GM18909 (cell line): ENCODE measurements around the gene INPP5A.

Experiments used
- ATAC-seq: cut with Tn5 transposase; IDR thresholded peaks from one replicate; pipeline ENCODE4 v1.9.1; 2021; ENCODE audit warnings: mild to moderate bottlenecking; ENCODE audit not compliant: unreplicated experiment, poor library complexity

Gene INPP5A

DNA sequence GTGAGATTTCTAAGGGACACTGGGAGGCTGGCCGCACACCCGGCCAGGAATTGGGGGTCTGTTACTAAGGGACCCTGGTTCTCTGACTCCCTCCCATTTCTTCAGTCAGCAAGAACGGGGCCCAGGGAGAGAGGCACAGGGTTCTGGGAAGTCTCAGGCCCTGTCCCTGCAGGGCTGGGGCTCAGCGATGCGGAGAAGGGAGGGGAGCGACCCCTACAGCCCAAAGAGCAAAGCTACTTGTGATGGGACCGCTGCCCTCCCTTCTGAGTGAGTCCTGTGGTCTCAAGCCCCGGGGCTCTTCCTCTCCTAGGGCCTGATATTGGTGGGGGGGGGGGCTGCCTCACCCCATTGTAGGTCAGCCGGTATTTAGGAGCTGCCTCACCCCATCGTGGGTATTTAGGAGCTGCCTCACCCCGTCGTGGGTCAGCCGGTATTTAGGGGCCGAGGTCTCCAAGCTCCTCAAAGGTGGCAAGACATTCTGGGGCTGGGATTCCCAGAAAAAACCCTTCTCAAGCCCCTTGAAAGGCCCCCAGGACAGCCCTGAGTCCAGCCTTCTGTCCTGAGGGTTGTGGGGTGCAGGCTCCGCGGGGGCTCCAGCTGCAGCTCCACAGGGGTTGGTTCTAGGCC lies 265.2 kb downstream of the INPP5A start:
- no peak for ATAC-seq

DNA sequence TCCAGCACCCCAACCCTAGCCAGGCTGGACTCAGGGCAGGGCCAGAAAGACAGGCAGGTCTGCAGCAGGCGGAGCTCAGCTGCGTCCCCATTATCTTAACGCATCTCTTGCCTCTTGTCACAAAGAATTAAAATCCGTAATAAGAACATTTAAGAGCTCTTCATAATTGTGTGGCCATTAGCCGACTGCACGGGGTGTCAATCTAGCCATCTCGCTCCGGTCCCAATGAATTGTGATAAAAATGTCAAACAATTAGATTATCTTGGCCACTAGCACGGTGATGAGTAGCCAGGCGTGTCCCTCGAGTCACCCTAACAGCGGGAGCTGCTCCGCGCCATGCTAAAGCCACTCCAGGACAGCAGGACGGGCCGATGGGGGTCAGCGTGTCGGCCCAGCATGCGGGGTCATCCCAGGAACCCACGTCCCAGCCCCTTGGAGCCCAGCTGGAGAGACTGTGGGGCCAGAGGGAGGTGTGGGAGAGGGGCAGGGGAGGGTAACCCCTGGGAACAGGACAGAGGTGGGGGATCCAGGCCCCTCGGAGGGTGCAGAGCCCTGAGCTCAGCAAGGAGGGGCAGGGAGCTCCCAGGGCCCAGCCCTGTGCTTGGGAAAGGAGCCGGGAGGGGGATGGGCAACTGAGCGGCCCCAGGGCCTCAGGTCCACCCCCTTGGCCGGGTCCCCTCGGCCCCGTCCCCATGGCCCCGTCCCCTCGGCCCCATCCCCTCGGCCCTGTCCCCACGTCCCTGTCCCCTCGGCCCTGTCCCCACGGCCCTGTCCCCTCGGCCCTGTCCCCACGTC lies 266.0 kb downstream of the INPP5A start:
- ATAC-seq, result no peak

DNA sequence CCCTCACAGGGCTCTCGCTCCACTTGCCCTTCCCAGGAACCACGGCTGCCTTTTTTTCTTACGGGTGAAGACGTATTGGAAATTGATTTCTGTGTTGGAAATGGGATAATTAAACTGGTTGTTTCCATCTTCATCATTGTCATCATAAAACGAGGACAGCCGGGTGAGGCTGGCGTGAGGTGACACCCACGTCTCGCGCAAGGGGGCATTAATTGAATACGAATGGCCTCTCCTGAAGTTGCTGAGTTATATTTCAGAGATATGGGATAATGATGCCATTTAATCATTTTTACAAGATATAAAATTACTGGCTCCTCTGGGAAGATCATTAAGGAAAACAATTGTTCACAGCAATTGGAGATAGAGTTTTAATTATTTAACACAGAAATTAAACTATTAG lies 266.7 kb downstream of the INPP5A start:
- ATAC-seq, result no peak

DNA sequence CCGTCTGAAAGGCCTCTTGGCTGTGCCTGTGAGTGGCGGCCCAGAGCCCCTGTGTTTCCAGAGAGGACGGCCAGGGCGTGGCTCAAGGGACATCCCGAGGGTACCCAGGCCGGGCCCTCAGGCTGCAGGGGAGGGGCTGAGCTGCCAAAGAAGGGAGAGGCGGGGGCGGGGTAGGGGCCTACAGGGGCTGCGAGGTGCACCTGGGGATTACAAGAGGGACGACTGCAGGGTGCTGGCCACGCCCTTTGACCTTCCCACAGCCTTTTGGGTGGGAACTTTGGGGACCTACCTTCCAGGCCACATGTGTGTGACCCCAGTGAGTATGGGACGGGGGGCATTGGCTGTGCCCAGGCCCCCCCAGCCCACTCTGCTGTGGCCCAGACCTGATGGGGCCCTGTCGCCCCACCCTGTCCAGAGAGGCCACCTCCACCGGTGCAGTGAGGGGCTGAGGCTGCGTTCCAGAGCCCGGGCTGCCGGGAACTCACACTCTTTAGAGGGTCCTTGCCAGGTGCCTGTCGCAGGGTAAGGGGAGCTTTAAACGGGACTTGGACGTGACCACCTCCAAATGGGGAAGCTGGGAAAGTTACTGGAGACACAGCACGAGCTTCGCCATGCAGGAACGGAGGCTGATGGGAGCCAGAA lies 267.3 kb downstream of the INPP5A start:
- ATAC-seq, result no peak

DNA sequence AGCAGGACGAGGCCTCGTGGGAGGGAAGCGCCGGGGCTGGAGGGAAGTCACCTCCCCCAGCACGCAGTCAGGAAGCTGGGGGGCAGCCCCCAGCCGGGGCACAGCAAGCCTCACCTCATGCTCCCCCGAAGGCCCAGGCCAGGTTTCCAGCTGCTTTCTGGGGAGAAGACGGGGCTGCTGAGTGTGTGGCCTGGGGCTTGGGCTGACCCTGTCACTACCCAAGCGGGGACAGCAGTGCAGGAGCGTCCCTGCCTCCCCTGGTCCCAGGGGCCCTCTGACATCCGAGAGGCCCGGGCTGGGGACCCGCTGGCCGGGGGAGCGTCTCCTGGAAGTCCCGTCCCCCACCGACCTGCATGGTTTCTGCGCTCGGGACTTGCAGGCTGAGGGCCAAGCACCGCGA lies 268.0 kb downstream of the INPP5A start:
- no peak for ATAC-seq

DNA sequence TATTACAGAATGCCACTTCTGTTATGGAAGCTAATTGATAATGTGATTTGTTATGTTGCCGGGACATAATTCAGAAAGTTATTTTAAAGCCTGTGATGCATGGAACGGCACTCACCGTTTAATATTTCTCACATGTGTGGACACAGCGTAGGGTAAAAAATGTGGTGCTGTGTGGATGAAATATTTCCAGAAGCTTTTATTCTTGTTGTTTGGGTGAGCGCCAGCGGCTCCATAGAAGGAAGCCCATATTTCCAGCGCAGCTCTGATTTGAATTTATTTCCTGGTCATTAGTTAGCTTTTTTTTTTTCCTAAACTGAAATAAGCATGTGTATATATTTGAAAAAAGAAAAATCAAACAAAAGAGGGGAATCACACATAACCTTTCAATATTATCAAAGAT lies 268.5 kb downstream of the INPP5A start:
- no peak for ATAC-seq

DNA sequence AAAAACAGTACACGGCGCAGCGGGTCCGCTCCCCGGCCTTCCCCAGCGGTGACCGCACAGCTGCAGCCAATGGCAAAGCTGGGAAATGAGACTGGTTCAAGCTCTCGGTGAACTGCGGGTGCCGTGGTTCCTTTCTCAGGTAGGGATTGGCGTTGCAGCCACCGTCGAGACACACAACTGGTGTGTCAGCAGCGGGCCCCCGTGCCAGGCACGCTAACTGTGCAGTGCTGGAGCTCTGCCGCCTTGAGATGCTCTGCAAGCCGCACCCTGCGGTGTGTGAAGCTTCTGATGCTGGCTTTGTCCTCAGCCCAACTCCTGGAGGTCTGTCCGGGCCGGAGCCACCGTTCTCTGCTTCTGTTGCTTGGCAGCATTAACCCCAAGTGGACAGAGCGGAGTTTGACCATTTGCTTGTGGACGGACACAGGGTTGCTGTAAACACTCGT lies 269.0 kb downstream of the INPP5A start:
- no peak for ATAC-seq

DNA sequence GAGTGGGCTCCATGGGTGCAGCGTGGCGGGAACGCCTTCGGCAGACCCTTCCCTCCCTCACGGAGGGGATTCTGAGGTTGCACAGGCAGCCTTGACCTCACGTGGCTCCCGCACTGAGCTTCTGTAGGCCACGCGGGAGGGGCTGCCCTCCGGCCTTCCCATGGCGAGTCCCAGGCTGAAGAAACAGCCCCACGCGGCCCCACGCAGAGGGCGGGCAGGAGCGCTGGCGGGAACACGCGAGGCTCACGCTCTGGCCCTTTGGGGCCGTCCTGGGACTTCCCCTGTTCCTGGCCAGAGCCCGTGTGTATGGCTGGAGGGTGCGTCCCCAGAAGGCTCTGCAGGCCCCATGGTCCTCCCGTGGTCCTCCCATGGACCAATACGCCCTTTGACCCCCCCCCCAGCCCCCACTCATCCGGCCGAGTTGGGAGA lies 270.0 kb downstream of the INPP5A start:
- ATAC-seq, result no peak

DNA sequence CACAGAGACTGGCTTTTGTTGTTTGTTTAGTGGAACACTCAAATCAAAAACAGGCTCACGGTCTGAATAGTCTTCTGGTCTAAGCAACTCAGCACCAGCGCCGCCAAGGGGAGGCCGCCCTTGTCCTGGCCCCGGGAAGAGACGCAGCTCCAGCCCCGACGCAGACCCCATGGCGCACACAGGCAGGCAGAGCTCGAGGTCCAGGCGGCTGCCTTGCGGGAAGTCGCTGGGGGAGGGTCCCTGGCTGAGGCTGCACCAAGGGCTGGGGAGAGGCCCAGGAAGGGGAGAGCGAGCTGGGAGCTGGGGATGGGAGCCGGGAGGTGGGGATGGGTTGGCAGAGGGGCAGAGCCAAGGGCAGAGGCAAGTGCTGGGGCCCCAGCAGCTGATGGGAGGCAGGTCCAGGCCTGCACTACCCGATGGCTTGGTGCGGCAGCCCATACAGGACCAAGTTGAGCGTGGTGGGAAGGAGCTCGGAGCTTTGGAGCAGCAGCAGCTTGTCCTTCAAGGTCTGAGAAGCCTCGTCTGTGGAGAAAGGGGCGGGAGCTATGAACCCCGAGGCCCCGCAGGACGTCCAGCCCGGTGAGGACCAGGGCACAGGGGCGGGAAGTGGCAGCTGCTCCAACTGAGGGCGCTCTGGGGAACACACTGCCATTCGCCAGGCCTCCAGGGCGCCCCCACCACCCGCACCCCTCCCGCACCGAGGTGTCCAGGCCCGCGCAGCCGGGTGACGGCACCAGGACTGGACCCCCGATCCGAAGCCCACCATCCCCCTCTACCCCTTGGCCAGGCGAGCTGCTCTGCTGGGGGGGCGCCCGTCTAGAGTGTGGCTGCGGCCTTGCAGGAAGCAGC lies 271.0 kb downstream of the INPP5A start:
- no peak for ATAC-seq

DNA sequence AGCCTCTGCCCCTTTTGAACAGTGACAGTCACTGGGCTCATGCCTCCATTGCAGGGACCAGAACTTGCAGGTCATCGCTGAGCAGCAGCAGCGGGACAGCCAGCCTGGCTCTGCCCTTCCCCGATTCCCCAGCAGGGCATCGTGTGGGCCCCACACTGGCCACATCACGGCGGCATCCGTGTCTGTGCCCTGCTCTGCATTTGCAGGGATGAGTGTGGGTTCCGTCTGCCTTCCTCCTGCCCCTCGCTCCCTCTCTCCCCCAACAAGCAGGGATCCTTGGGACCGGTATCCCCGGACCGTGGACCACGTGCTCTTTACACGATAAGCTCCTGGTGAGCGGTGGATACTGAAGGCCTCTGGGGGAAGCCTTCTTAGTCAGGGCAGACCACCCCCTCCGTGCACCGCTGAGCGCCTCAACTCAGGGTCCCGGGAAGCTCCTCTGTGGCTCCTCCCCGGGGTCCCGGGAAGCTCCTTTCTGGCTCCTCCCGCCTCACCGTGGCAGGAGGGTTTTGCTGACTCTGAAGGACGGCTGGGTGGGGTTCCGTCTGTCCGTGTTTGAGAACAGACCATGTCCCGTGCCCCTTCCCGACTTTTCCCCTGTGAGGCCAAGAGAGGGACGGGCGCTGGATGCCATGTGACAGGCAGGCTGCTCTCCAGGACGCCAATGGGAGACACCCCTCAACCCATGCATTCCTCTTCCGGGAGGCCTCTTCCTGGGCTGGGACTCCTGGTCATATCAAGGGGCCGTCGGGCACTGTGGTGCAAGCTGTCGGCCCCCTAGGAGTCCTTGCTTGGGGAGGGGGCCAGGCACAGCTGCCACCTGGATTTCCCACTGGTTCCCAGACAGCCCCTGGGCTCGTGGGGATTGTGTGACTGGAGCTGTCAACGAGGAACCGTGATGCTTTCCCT lies 271.9 kb downstream of the INPP5A start:
- no peak for ATAC-seq

DNA sequence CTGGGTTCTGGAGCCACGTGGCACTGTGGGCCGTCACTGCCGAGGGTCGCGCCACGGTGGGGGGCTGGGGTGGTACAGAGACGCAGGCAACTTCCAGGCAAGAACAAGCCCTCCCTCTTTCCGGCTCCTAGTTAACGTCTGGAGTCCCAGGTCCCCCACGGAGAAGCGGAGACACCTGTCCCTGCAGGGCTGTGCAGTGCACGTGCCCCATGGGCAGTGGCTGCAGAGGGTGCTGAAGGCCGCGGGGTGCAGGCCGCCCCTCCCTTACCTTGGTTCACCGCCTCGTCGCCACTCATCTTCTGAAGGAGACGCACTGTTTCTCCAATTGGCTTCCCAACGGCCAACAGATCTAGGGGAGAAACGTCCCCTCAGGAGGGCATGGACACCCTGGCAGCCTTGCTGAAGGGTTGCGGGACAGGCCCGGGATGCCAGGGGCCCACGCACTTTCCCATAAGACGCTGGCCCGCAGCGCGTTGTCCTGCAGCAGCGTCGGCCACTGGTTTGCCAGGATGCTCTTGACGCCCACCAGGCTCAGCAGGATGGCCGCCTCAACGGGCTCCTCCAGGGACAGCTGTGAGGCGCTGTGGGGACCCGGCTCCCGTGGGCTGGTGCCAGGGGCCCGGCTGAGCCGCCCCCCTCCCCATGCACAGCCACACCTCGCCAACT lies 272.7 kb downstream of the INPP5A start:
- ATAC-seq, result no peak

DNA sequence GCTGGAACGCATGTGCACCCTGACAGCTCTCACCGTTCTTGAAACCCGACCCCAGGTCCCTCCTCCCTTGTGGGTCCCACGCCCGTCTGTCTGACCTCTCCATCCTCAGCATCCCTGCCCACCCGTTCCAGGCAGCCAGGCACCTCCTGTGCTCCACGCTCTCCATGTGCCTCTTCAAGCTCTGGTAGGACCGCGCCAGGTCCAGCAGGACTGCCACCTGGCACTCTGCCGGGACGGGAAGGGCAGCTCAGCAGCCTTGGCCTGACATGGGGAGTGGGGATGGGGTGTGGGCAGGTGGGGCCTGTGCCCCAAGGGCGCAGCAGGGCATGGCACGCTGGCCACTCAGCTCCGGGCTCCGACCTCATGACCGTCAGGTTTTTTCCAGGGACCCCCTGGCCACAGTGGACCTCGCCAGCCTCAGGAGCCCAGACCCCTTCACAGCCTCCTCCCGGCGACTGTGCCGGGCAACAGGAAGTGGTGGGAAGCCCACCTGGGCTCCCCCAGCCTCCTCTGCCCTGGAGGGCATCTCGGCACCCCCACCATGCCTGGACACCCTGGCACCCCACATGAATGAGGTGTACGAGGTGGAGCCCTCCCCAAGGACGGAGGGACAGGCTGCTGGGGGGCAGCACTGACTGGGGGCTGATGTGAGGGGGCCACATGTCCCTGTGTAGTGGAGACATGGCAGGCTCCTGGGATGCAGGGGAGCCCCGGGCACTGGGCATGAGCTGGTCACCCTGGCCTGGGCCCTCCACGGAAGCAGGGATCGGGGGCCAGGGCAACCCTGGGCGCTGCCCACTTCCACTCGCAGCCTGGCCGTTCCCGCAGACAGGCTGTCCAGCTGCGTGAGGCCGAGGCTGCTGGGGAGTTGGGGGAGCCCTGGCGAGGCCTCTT lies 273.5 kb downstream of the INPP5A start:
- ATAC-seq, result no peak

DNA sequence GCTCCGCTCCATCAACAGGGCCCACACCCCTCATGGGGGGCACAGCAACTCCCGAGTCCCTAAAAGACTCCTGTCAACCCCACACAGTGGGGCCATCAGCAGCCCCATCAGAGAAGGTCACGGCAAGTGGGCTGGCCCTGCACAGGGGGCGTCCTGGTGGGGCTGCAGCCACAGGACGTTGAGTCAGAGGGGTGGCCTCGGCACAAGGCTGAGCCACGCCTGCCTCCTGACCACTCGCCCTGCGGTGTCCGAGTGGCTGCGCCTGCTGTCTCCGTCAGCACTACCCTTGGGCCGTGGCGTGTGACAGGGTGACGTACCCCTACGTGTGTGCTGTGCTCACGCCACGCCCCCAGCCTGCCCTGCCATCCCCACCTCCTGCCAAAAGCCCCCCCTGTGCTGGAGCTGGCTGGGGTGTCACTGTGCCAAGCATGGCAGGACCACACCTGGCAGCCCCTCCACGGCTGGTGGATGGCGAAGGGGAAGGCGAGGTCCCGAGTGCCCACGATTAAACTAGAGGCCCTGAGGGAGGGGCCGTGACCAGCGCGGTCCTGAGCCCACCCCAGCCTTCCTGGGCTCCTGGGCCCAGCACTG lies 274.4 kb downstream of the INPP5A start:
- no peak for ATAC-seq

DNA sequence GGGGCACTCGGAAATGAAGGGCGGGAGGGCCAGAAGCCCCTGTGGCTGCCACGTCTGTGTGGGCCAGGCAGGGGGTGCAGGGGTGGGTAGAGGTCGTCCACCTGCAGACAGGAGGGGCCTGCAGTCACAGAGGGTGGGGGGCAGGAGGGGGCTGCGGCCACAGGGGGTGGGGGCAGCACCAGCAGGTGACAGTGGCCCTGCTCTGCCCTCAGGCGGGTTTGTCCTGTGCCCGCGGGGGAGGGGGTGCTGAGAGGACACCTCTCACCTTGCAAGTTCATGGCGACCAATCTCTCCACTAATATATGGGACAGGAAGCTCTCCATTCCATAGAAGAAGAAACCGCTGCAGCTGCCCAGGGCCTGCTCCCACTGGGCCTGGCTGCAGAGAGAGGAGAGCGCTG lies 274.9 kb downstream of the INPP5A start:
- ATAC-seq, result no peak

DNA sequence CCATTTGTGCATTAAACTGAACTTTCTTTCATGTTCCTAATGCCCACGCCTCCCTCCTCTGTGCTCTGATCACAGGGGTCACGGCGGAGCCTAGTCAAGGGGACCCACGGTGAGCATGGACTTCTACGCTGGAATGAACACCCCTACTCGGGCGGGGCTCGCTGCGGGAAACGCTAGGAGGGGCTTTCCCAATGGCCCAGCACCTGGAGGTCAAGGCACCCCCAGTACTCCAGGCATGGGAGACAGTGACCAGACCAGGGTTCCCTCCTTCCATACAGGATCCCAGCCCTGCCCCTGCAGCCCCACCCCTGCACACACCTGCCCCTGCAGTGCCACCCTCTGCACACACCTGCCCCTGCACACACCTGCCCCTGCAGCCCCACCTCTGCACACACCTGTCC lies 275.4 kb downstream of the INPP5A start:
- no peak for ATAC-seq

DNA sequence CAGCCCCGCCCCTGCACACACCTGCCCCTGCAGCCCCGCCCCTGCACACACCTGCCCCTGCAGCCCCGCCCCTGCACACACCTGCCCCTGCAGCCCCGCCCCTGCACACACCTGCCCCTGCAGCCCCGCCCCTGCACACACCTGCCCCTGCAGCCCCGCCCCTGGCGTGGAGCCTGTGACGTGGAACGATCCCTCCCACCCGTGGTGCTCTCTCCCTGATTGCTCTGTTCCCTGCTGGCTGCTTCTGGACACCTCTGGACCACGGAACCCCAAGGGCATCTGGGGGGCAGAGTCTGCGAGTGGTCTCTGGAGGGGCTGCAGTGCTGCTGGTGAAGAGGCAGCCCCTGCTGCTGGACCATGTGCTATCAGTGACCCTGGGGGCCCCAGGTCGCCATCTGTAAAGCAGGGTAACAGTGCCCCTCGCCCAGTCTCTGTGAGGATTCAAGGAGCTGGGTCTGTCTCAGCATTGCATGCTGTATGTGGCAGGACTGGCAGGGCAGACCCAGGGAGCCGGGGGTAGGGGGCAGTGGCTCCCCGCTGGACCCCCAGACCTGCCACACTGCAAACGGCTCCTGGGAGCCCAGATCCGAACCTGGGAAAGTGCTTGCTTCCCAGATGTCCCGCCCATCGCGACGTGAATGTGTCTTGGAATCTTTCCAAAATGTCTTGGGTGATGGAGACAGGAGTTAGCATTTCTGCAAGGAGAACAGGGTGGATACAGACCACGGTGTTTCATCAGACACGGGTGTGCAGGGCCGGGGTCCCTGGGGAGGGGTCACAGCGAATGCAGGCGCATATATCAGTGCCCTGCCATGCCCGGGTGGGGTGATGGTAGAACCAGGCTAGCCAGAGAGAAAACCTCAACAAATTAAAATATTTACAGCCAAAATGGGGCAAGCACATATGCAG lies 276.2 kb downstream of the INPP5A start:
- no peak for ATAC-seq

DNA sequence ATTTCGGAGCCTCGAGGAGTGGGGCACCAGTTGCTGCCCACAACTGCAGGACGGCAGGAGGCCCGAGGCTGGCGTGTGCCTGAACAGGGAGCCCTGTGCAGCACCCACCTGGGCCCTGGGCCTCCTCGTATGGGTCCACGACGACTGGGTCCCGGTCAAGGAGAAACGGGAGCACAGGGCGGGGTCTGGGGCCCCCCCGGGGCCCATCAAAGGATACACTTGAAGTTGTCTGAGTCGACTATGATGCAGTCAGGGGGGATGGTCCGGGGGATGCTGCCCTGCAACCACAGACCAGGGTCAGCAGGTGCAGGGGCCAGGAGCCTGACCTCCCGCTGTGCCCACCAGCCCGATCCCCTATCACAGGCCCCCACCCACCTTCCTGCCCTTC lies 276.9 kb downstream of the INPP5A start:
- ATAC-seq, result no peak
